WTC11 (cell line): ENCODE data around the gene SIPA1L3.

Source experiments
- ATF1 ChIP-seq: sonication (generic); formaldehyde crosslinking; IDR thresholded peaks from 2 replicates; pipeline ENCODE4 v1.8.1; 2023; ENCODE audit warnings: mild to moderate bottlenecking, moderate library complexity, missing genetic modification reagents
- ATF6 ChIP-seq: sonication (generic); formaldehyde crosslinking; IDR thresholded peaks from 2 replicates; pipeline ENCODE4 v1.8.1; 2023; ENCODE audit warnings: mild to moderate bottlenecking, missing genetic modification reagents
- CTCF ChIP-seq: fragments of 200-600 bp; IDR thresholded peaks from 2 replicates; pipeline ENCODE4 v1.8.0; 2022; ENCODE audit warnings: antibody characterized with exemption
- E2F1 ChIP-seq: sonication (generic); formaldehyde crosslinking; IDR thresholded peaks from 2 replicates; pipeline ENCODE4 v1.8.0; 2022; ENCODE audit warnings: mild to moderate bottlenecking, missing genetic modification reagents
- IRF2 ChIP-seq: sonication (generic); formaldehyde crosslinking; IDR thresholded peaks from 2 replicates; pipeline ENCODE4 v1.8.0; 2022; ENCODE audit warnings: low read depth, missing genetic modification reagents, borderline replicate concordance
- MAX ChIP-seq: sonication (generic); formaldehyde crosslinking; IDR thresholded peaks from 2 replicates; pipeline ENCODE4 v1.8.0; 2022; ENCODE audit warnings: mild to moderate bottlenecking, missing genetic modification reagents
- TP53 ChIP-seq: sonication (generic); formaldehyde crosslinking; IDR thresholded peaks from 2 replicates; pipeline ENCODE4 v1.8.1; 2023; ENCODE audit warnings: mild to moderate bottlenecking, missing genetic modification reagents
- USF1 ChIP-seq: sonication (generic); formaldehyde crosslinking; IDR thresholded peaks from 2 replicates; pipeline ENCODE4 v1.8.0; 2022; ENCODE audit warnings: mild to moderate bottlenecking, missing genetic modification reagents
- ZBTB21 ChIP-seq: sonication (generic); formaldehyde crosslinking; IDR thresholded peaks from 2 replicates; pipeline ENCODE4 v1.8.1; 2023; ENCODE audit warnings: mild to moderate bottlenecking, missing genetic modification reagents, borderline replicate concordance
- ZBTB43 ChIP-seq: sonication (generic); formaldehyde crosslinking; IDR thresholded peaks from 2 replicates; pipeline ENCODE4 v1.8.1; 2023; ENCODE audit warnings: mild to moderate bottlenecking, missing genetic modification reagents

GRCh38 chr19:37977992-37978391 lies 71.0 kb downstream of the SIPA1L3 start:
- TF ChIP-seq ATF6 (CRISPR knock-in tag) (no peak), CTCF (no peak), ZBTB43 (CRISPR knock-in tag) (no peak), USF1 (CRISPR knock-in tag) (no peak), ATF1 (CRISPR knock-in tag) (no peak), E2F1 (no peak), TP53 (CRISPR knock-in tag) (no peak), IRF2 (CRISPR knock-in tag) (no peak), MAX (CRISPR knock-in tag) (no peak), ZBTB21 (CRISPR knock-in tag) (no peak)
